Left ventricle myocardium superior (tissue), 1 donor: ENCODE data around the gene UBIAD1. TPM values are rescaled to one million over a fixed set of nuclear protein-coding genes. Genes with fewer than 3 reads are reported as not detected.
"Not testable (repeated sequence)": the region's sequence is repeated elsewhere in the genome, so short reads cannot be mapped to it uniquely, and the experiment has no call there.

Experiments used
- ATAC-seq: fragments of 200-7000 bp; cut with Tn5 transposase; one replicate; pipeline ENCODE4 v1.9.1; 2020; ENCODE audit warnings: mild to moderate bottlenecking, moderate library complexity
- DNase-seq: peaks from one replicate; pipeline ENCODE4 v3.0.0-alpha.2; 2020
- intact Hi-C: fragments of 100-400 bp; cut with micrococcal nuclease; formaldehyde crosslinking; loops from one replicate; pipeline ENCODE4 v1.11.0; 2022
- total RNA-seq: library from RNA; stranded (reverse); fragmentation: NEBNext Ultra II Directional; extraction: Animal tissue kit (Norgen Biotek cat#: 25700); gene quantifications from one replicate; pipeline ENCODE4 v1.2.1, GENCODE V29; 2021
- donor health status: DM: no; HTN: yes; CAD: no; lungs with severe emphysema.

UBIAD1 gene
- total RNA-seq, 1 donor from 2014 or later: 11.8 TPM

- intact Hi-C loops: no loop called here
- no peak for DNase-seq
- ATAC-seq: peak; percentile 42
Measured at GRCh38 chr1:11273595-11274234, 717 bp downstream of the UBIAD1 start.

- no peak for DNase-seq
- intact Hi-C loops: no loop called here
- no peak for ATAC-seq
Measured at GRCh38 chr1:11279152-11279551, 6.2 kb downstream of the UBIAD1 start.

GRCh38 chr1:11279630-11280029 is 6.6 kb downstream of the UBIAD1 start:
- intact Hi-C loops: no loop called here
- no peak for DNase-seq
- ATAC-seq: no peak

GRCh38 chr1:11280719-11281376 is 7.8 kb downstream of the UBIAD1 start:
- DNase-seq (no peak), ATAC-seq (no peak)
- intact Hi-C loops: no loop called here

- DNase-seq: no peak
- intact Hi-C loops: no loop called here
- ATAC-seq: peak; percentile 78
Measured at GRCh38 chr1:11281518-11282331, 8.7 kb downstream of the UBIAD1 start.

- no peak for ATAC-seq
- no peak for DNase-seq
- intact Hi-C loops: no loop called here
Measured at GRCh38 chr1:11283151-11283550, 10.2 kb downstream of the UBIAD1 start.

- ATAC-seq: no peak
- DNase-seq: no peak
- intact Hi-C loops: no loop called here
Measured at GRCh38 chr1:11284784-11285183, 11.8 kb downstream of the UBIAD1 start.

- DNase-seq (no peak), ATAC-seq (no peak)
- intact Hi-C loops: no loop called here
Measured at GRCh38 chr1:11285883-11286734, 13.1 kb downstream of the UBIAD1 start.

GRCh38 chr1:11286735-11287410 is 13.9 kb downstream of the UBIAD1 start:
- no peak for ATAC-seq

GRCh38 chr1:11289064-11289463 is 16.1 kb downstream of the UBIAD1 start:
- no peak for ATAC-seq
- no peak for DNase-seq
- intact Hi-C loops: no loop called here

More at GRCh38 chr1:11286735-11287410, 13.9 kb downstream of the UBIAD1 start:
- intact Hi-C loops: no loop called here
- DNase-seq: no peak

- intact Hi-C loops: no loop called here
- DNase-seq (no peak), ATAC-seq (no peak)
Measured at GRCh38 chr1:11291049-11291448, 18.1 kb downstream of the UBIAD1 start.

- no peak for DNase-seq
- intact Hi-C loops: no loop called here
- ATAC-seq: no peak
Measured at GRCh38 chr1:11293856-11294255, 20.9 kb downstream of the UBIAD1 start.

- intact Hi-C loops: no loop called here
- no peak for ATAC-seq
- no peak for DNase-seq
Measured at GRCh38 chr1:11294951-11295350, 22.0 kb downstream of the UBIAD1 start.

- intact Hi-C loops: no loop called here
- ATAC-seq (no peak), DNase-seq (no peak)
Measured at GRCh38 chr1:11295905-11296304, 22.9 kb downstream of the UBIAD1 start.

GRCh38 chr1:11297774-11298173 is 24.8 kb downstream of the UBIAD1 start:
- intact Hi-C loops, DNase-seq, ATAC-seq: not testable (repeated sequence)

GRCh38 chr1:11298390-11299224 is 25.6 kb downstream of the UBIAD1 start:
- ATAC-seq (no peak), DNase-seq (no peak)
- intact Hi-C loops: no loop called here

GRCh38 chr1:11299225-11299574 is 26.2 kb downstream of the UBIAD1 start:
- DNase-seq (no peak), ATAC-seq (no peak)
- intact Hi-C loops: no loop called here

GRCh38 chr1:11301601-11302000 is 28.6 kb downstream of the UBIAD1 start:
- no peak for DNase-seq
- intact Hi-C loops: no loop called here

More at GRCh38 chr1:11301601-11302000, 28.6 kb downstream of the UBIAD1 start:
- ATAC-seq: no peak
